GM12865 (cell line): ENCODE data around the gene MMP23B.
A peak's percentile ranks its signal among the peaks of the same experiment; 100 is the strongest.
"Not testable (repeated sequence)": the region's sequence is repeated elsewhere in the genome, so short reads cannot be mapped to it uniquely, and the experiment has no call there.

Experiments used
- DNase-seq: peaks from one replicate; pipeline ENCODE4 v3.0.0; 2010; ENCODE audit warnings: low read depth
- H3K4me3 ChIP-seq: 2 replicates; pipeline ENCODE4 v1.5.1; 2011; ENCODE audit warnings: mild to moderate bottlenecking, low read depth, low read length, control low read depth
- CTCF ChIP-seq: IDR thresholded peaks from 2 replicates; pipeline ENCODE4 v1.5.1; 2011; ENCODE audit warnings: low read length, control low read depth, low read depth, inconsistent platforms; ENCODE audit not compliant: insufficient read depth; ENCODE audit errors: missing control alignments

Gene MMP23B

GRCh38 chr1:1628754-1629429 is 3.1 kb upstream of the MMP23B start:
- no peak for TF ChIP-seq CTCF
- peak; percentile 40 for DNase-seq
- H3K4me3 ChIP-seq, result peak overlapping the region; percentile 45

- peak overlapping the region; percentile 45 for H3K4me3 ChIP-seq
- TF ChIP-seq CTCF, result no peak
- DNase-seq, result peak; percentile 44
Observed at GRCh38 chr1:1629430-1630190, 2.4 kb upstream of the MMP23B start.

- peak; percentile 7 for TF ChIP-seq CTCF
- H3K4me3 ChIP-seq, result peak overlapping the region; percentile 44
- DNase-seq, result peak; percentile 96
Observed at GRCh38 chr1:1630191-1630964, 1.6 kb upstream of the MMP23B start.

GRCh38 chr1:1630965-1631781 is 800 bp upstream of the MMP23B start:
- no peak for TF ChIP-seq CTCF
- peak; percentile 5 for DNase-seq
- H3K4me3 ChIP-seq, result peak overlapping the region; percentile 44; the same call in 1 of the 2 replicates

- DNase-seq, result not testable (repeated sequence)
Observed at GRCh38 chr1:1633409-1633808, 1.4 kb downstream of the MMP23B start.

GRCh38 chr1:1634613-1635012 is 2.6 kb downstream of the MMP23B start:
- not testable (repeated sequence) for H3K4me3 ChIP-seq, DNase-seq

More at GRCh38 chr1:1633409-1633808, 1.4 kb downstream of the MMP23B start:
- not testable (repeated sequence) for H3K4me3 ChIP-seq

GRCh38 chr1:1636621-1637478 is 4.9 kb downstream of the MMP23B start:
- not testable (repeated sequence) for DNase-seq, H3K4me3 ChIP-seq

- DNase-seq, H3K4me3 ChIP-seq: not testable (repeated sequence)
Observed at GRCh38 chr1:1637479-1637875, 5.5 kb downstream of the MMP23B start.

GRCh38 chr1:1638528-1638927 is 6.6 kb downstream of the MMP23B start:
- not testable (repeated sequence) for H3K4me3 ChIP-seq, DNase-seq

- DNase-seq, H3K4me3 ChIP-seq: not testable (repeated sequence)
Observed at GRCh38 chr1:1639368-1639767, 7.4 kb downstream of the MMP23B start.

GRCh38 chr1:1640081-1640480 is 8.1 kb downstream of the MMP23B start:
- not testable (repeated sequence) for DNase-seq, H3K4me3 ChIP-seq
